ENCODE measurements around the gene DDR2. TPM values are rescaled to one million over a fixed set of nuclear protein-coding genes. Genes with fewer than 3 reads are reported as not detected.

DDR2 gene
- total RNA-seq, 1 experiment from 2014 or later, result 0.52 TPM

GRCh38 chr1:162644986-162645314 is 12.7 kb downstream of the DDR2 start:
- Histone ChIP-seq H2BK20ac (ENCODE audit: low read depth, low read length, poor library complexity, severe bottlenecking) (no peak overlapping the region), H3T11ph (ENCODE audit: low read length) (no peak overlapping the region), H3K23ac (ENCODE audit: insufficient read length, low read depth, low read length) (no peak overlapping the region), H3K79me2 (ENCODE audit: insufficient read depth, low read length) (no peaks in the 10 kb centered on the region), H3K4ac (ENCODE audit: low read depth, low read length) (no peak overlapping the region), H3K4me1 (ENCODE audit: insufficient read depth, low read length) (no peaks in the 10 kb centered on the region), H3K79me1 (ENCODE audit: insufficient read depth, low read depth, low read length, poor library complexity, severe bottlenecking) (no peaks in the 10 kb centered on the region), H2AK5ac (ENCODE audit: insufficient read length, low read length) (no peak overlapping the region), H2BK120ac (ENCODE audit: low read depth, low read length, poor library complexity, severe bottlenecking) (no peak overlapping the region), H3K9me3 (ENCODE audit: control insufficient read depth, low read depth, low read length) (no peaks in the 10 kb centered on the region), H3K27me3 (ENCODE audit: insufficient read depth, low read length) (no peaks in the 10 kb centered on the region), H3K14ac (ENCODE audit: insufficient read depth, low read length) (no peak overlapping the region), H2BK12ac (ENCODE audit: insufficient read length, low read depth, low read length) (no peak overlapping the region), H3K56ac (ENCODE audit: insufficient read length, low read depth, low read length) (no peak overlapping the region), H2BK5ac (ENCODE audit: insufficient read length, low read length) (no peak overlapping the region), H3K27ac (ENCODE audit: insufficient read length, low read depth, low read length) (no peak overlapping the region), H3K23me2 (ENCODE audit: insufficient read length, low read depth, low read length, poor library complexity, severe bottlenecking) (no peaks in the 10 kb centered on the region), H4K20me1 (ENCODE audit: control insufficient read depth, insufficient read depth, insufficient read length) (no peaks in the 10 kb centered on the region), H4K91ac (ENCODE audit: insufficient read length, low read depth, low read length) (no peak overlapping the region), H4K5ac (ENCODE audit: insufficient read length, low read depth, low read length) (no peak overlapping the region), H4K8ac (replicated peaks; ENCODE audit: insufficient read length, low read depth, low read length) (no peak overlapping the region), H3K18ac (ENCODE audit: insufficient read length, low read depth, low read length) (no peak overlapping the region), H3K4me2 (ENCODE audit: insufficient read depth, insufficient read length, low read length) (no peak overlapping the region), H2AFZ (ENCODE audit: low read length) (no peak overlapping the region), H2BK15ac (ENCODE audit: low read depth, low read length) (no peak overlapping the region), H3K9ac (ENCODE audit: extremely low read depth, insufficient read length, low read length) (no peak overlapping the region)
- no peaks in the 10 kb centered on the region for H3K36me3 Mint-ChIP-seq (ENCODE audit: insufficient read depth in 1 of 3, low read depth in 3 of 3)
- DNase-seq, result no peak
- peaks cover 3 to 4% of the 10 kb centered on the region in 2 experiments; a peak in 1 of 4 replicates for H3K4me1 Mint-ChIP-seq
- H3K27ac Mint-ChIP-seq, result no peak overlapping the region
- no peaks in the 10 kb centered on the region for H3K9me3 Mint-ChIP-seq
- no peaks in the 10 kb centered on the region; the same call in 1 of the 2 replicates for H3K27me3 Mint-ChIP-seq (ENCODE audit: low read depth)
- no CpG with 5 or more reads among the region's 3 CpGs for WGBS (ENCODE audit: extremely low coverage, insufficient read length, low lambda C conversion rate)
- H3K4me3 Mint-ChIP-seq, result no peak overlapping the region
- no peak for TF ChIP-seq CTCF (conservative IDR thresholded peaks at IDR 0.05)
